ENCODE measurements around the gene THADA.

- TF ChIP-seq, protein P1, sequence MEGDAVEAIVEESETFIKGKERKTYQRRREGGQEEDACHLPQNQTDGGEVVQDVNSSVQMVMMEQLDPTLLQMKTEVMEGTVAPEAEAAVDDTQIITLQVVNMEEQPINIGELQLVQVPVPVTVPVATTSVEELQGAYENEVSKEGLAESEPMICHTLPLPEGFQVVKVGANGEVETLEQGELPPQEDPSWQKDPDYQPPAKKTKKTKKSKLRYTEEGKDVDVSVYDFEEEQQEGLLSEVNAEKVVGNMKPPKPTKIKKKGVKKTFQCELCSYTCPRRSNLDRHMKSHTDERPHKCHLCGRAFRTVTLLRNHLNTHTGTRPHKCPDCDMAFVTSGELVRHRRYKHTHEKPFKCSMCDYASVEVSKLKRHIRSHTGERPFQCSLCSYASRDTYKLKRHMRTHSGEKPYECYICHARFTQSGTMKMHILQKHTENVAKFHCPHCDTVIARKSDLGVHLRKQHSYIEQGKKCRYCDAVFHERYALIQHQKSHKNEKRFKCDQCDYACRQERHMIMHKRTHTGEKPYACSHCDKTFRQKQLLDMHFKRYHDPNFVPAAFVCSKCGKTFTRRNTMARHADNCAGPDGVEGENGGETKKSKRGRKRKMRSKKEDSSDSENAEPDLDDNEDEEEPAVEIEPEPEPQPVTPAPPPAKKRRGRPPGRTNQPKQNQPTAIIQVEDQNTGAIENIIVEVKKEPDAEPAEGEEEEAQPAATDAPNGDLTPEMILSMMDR (IDR thresholded peaks at IDR 0.05), result no peak
- no peak for TF ChIP-seq POLR2A (IDR thresholded peaks at IDR 0.05)
These were observed 168.8 kb downstream of the THADA start for GRCh38 chr2:43427032-43427424.

All from thyroid gland (tissue), 4 donors.